Measurements from ENCODE around the gene GPR146. TPM values are rescaled to one million over a fixed set of nuclear protein-coding genes. Genes with fewer than 3 reads are reported as not detected.

GPR146 gene
- total and polyA plus RNA-seq, 2 of the 13 experiments (the other 11 are each of a cell fraction or from before 2014, with no cell fraction given): 2.0 to 15.9 TPM

GRCh38 chr7:1044189-1045068, at the start of gene GPR146 (continued):
- TF ChIP-seq ZNF354B (CRISPR knock-in tag; IDR thresholded peaks at IDR 0.05) (no peak), HMGXB3 (CRISPR knock-in tag; IDR thresholded peaks at IDR 0.05; ENCODE audit: borderline replicate concordance) (no peak), ZNF724P (CRISPR knock-in tag; IDR thresholded peaks at IDR 0.05; ENCODE audit: borderline replicate concordance) (no peak), THAP9 (CRISPR knock-in tag; IDR thresholded peaks at IDR 0.05; ENCODE audit: borderline replicate concordance) (no peak), ZNF230 (CRISPR knock-in tag; IDR thresholded peaks at IDR 0.05) (no peak), ZNF709 (CRISPR knock-in tag; IDR thresholded peaks at IDR 0.05) (no peak), ZNF704 (CRISPR knock-in tag; IDR thresholded peaks at IDR 0.05; ENCODE audit: borderline replicate concordance) (no peak; the same call in 1 of the 2 replicates), KDM1A (CRISPR knock-in tag; IDR thresholded peaks at IDR 0.05) (no peak), UBTF (CRISPR knock-in tag; IDR thresholded peaks at IDR 0.05) (peak; percentile 70; the same call in 1 of the 2 replicates), JUNB (CRISPR knock-in tag; IDR thresholded peaks at IDR 0.05; ENCODE audit: borderline replicate concordance) (no peak), RORA (CRISPR knock-in tag; IDR thresholded peaks at IDR 0.05) (no peak), SAFB2 (CRISPR knock-in tag; IDR thresholded peaks at IDR 0.05; ENCODE audit: borderline replicate concordance, low read depth) (0 out of 2 replicates have a peak, but pooled peaks have one; percentile 23), ZNF263 (CRISPR knock-in tag; IDR thresholded peaks at IDR 0.05) (no peak), ZNF614 (CRISPR knock-in tag; IDR thresholded peaks at IDR 0.05; ENCODE audit: borderline replicate concordance) (no peak), ZSCAN29 (CRISPR knock-in tag; conservative IDR thresholded peaks at IDR 0.05) (no peak), TRIM22 (IDR thresholded peaks at IDR 0.05) (no peak)

Measured in HepG2 (cell line).